K562 (cell line): Measurements from ENCODE around the gene SCIN. TPM values are rescaled to one million over a fixed set of nuclear protein-coding genes. Genes with fewer than 3 reads are reported as not detected.

Experiments
- AFF4 ChIP-seq: sonication (generic); formaldehyde crosslinking; IDR thresholded peaks from 2 replicates; pipeline ENCODE4 v1.8.0; 2023; ENCODE audit warnings: mild to moderate bottlenecking, missing genetic modification reagents
- CBX3 ChIP-seq, 2 experiments: IDR thresholded peaks; 1 replicate in 1 of 2; 2 replicates in 1 of 2; pipeline ENCODE4 v1.6.1; 2012; ENCODE audit warnings: inconsistent platforms in 2 of 2, low read length in 2 of 2, borderline replicate concordance in 1 of 2, control low read depth in 1 of 2
- CREB5 ChIP-seq: fragments of 250-450 bp; sonication (Bioruptor Pico); IDR thresholded peaks from 2 replicates; pipeline ENCODE4 v1.5.0; 2020; ENCODE audit warnings: mild to moderate bottlenecking
- CXXC5 ChIP-seq: fragments of 250-450 bp; sonication (Bioruptor Pico); IDR thresholded peaks from 2 replicates; pipeline ENCODE4 v1.8.0; 2022; ENCODE audit warnings: inconsistent platforms, mild to moderate bottlenecking, moderate library complexity
- ETV6 ChIP-seq, 3 experiments: fragments of 150-350 bp in 1 of 3; sonication (generic) in 1 of 3; formaldehyde crosslinking in 1 of 3; IDR thresholded peaks; 2 replicates each; pipeline versions ENCODE4 v1.6.1 to v1.8.0; 2014 to 2022; ENCODE audit warnings: borderline replicate concordance in 2 of 3, low read depth in 2 of 3, antibody characterized with exemption in 1 of 3, low read length in 1 of 3, mild to moderate bottlenecking in 1 of 3, missing genetic modification reagents in 1 of 3
- FOXA1 ChIP-seq: fragments of 450-650 bp; IDR thresholded peaks from 2 replicates; pipeline ENCODE4 v1.6.1; 2016; ENCODE audit warnings: mild to moderate bottlenecking, borderline replicate concordance
- HMGN3 ChIP-seq: IDR thresholded peaks from 2 replicates; pipeline ENCODE4 v1.6.1; 2011; ENCODE audit warnings: borderline replicate concordance, low read depth, mild to moderate bottlenecking, mixed read lengths, low read length; ENCODE audit not compliant: insufficient read length; ENCODE audit errors: extremely low read depth
- NFATC3 ChIP-seq: fragments of 450-650 bp; IDR thresholded peaks from 2 replicates; pipeline ENCODE4 v1.6.1; 2017; ENCODE audit warnings: mild to moderate bottlenecking
- NR2C2 ChIP-seq, 2 experiments: fragments of 200-800 bp in 1 of 2; sonication (Bioruptor generic) in 1 of 2; sonication (generic) in 1 of 2; formaldehyde crosslinking in 1 of 2; IDR thresholded peaks; 2 replicates each; pipeline versions ENCODE4 v1.6.1 to v1.8.0; 2016 to 2022; ENCODE audit warnings: mild to moderate bottlenecking in 1 of 2, missing compliant biosample characterization in 1 of 2, missing genetic modification characterization in 1 of 2, missing genetic modification reagents in 1 of 2
- PHF8 ChIP-seq: fragments of 200-600 bp; sonication (generic); IDR thresholded peaks from 2 replicates; pipeline ENCODE4 v1.6.1; 2012; ENCODE audit warnings: mixed run types, mild to moderate bottlenecking, inconsistent platforms, low read length, moderate library complexity, borderline replicate concordance
- POLR3G ChIP-seq: IDR thresholded peaks from 2 replicates; pipeline ENCODE4 v1.6.1; 2011; ENCODE audit not compliant: insufficient read length, insufficient replicate concordance; ENCODE audit errors: extremely low read depth
- SIRT6 ChIP-seq: IDR thresholded peaks from one replicate; pipeline ENCODE4 v1.6.1; 2012; ENCODE audit warnings: low read depth, mild to moderate bottlenecking, control low read depth, inconsistent platforms, low read length, moderate library complexity
- SMARCE1 ChIP-seq: fragments of 450-650 bp; IDR thresholded peaks from 2 replicates; pipeline ENCODE4 v1.7.1; 2016; ENCODE audit warnings: mild to moderate bottlenecking
- TAF9B ChIP-seq: fragments of 450-650 bp; IDR thresholded peaks from 2 replicates; pipeline ENCODE4 v1.6.1; 2018; ENCODE audit warnings: mild to moderate bottlenecking; ENCODE audit not compliant: partially characterized antibody
- UBTF ChIP-seq, 2 experiments: IDR thresholded peaks; 2 replicates each; pipeline ENCODE4 v1.6.1; 2012; ENCODE audit warnings: improper control_type of control experiment in 2 of 2, low read depth in 2 of 2, low read length in 2 of 2, borderline replicate concordance in 1 of 2
- ZNF12 ChIP-seq: sonication (generic); formaldehyde crosslinking; IDR thresholded peaks from 2 replicates; pipeline ENCODE4 v1.4.0; 2020; ENCODE audit warnings: mild to moderate bottlenecking, missing genetic modification reagents
- ZNF212 ChIP-seq: fragments of 450-650 bp; formaldehyde crosslinking; IDR thresholded peaks from 2 replicates; pipeline ENCODE4 v1.4.0; 2020; ENCODE audit warnings: mild to moderate bottlenecking
- ZNF668 ChIP-seq: fragments of 250-450 bp; sonication (Bioruptor Pico); IDR thresholded peaks from 2 replicates; pipeline ENCODE4 v1.8.0; 2022; ENCODE audit warnings: mild to moderate bottlenecking, inconsistent platforms
- ZNF780A ChIP-seq: fragments of 250-450 bp; sonication (Bioruptor Pico); IDR thresholded peaks from 2 replicates; pipeline ENCODE4 v1.5.0; 2021; ENCODE audit warnings: mild to moderate bottlenecking
- polyA plus RNA-seq, 8 experiments: library from polyadenylated mRNA; depleted of rRNA in 4 of 8; stranded (reverse) in 5 of 8; unstranded in 3 of 8; fragments of >200 nt; fragmentation: Nextera tagmentation in 2 of 8; fragmentation: Illumina TruSeq in 1 of 8; extraction: Ambion mirVana in 2 of 8; extraction: Trizol in 1 of 8; gene quantifications; 2 replicates each; pipeline versions ENCODE4 v1.2.1 to v1.2.3, GENCODE V29; 2011 to 2014; ENCODE audit warnings: inconsistent platforms in 1 of 8, missing spikeins in 1 of 8
- total RNA-seq, 7 experiments: library from RNA; depleted of rRNA in 6 of 7; stranded (reverse); fragments of >200 nt in 6 of 7; fragmentation: Illumina TruSeq in 2 of 7; extraction: Trizol in 2 of 7; gene quantifications; 2 replicates each; pipeline versions ENCODE4 v1.2.1 to v1.2.3, GENCODE V29; 2011 to 2021; ENCODE audit warnings: low replicate concordance in 1 of 7

The SCIN gene
- total and polyA plus RNA-seq, 9 of the 15 experiments (the other 6 are each of a cell fraction or from before 2014, with no cell fraction given) = 0.67 to 18.2 (median 10.6) TPM

GRCh38 chr7:12686234-12686890, 115.8 kb downstream of the SCIN start (continued):
- TF ChIP-seq HMGN3 (peak; percentile 60), CXXC5 (CRISPR knock-in tag) (peak; percentile 91), SIRT6 (no peak), NFATC3 (no peak), PHF8 (peak; percentile 45; the same call in 1 of the 2 replicates), ZNF212 (CRISPR knock-in tag) (no peak), TAF9B (peak; percentile 69), ETV6 (IDR thresholded peaks at IDR 0.05; ENCODE audit: borderline replicate concordance in 1 of 2, low read depth in 2 of 2, low read length in 1 of 2) (no peak), ETV6 (CRISPR knock-in tag; IDR thresholded peaks at IDR 0.05; ENCODE audit: borderline replicate concordance) (no peak), ZNF780A (CRISPR knock-in tag) (no peak), CREB5 (no peak), FOXA1 (no peak), NR2C2 (CRISPR knock-in tag; IDR thresholded peaks at IDR 0.05) (peak; percentile 88), NR2C2 (tag; IDR thresholded peaks at IDR 0.05) (peak; percentile 94), UBTF (IDR thresholded peaks at IDR 0.05; ENCODE audit: borderline replicate concordance in 1 of 2, low read depth in 2 of 2, low read length in 2 of 2) (no peak), ZNF668 (CRISPR knock-in tag) (no peak), CBX3 (IDR thresholded peaks at IDR 0.05; ENCODE audit: borderline replicate concordance in 1 of 2, low read length in 2 of 2) (peak in 1 of 2 experiments; percentile 96; a peak in 1 of 3 replicates), SMARCE1 (no peak), POLR3G (no peak), ZNF12 (no peak), AFF4 (CRISPR knock-in tag) (peak; percentile 78; the same call in 1 of the 2 replicates)
